ENCODE measurements around the gene OSTF1.

Gene OSTF1

DNA sequence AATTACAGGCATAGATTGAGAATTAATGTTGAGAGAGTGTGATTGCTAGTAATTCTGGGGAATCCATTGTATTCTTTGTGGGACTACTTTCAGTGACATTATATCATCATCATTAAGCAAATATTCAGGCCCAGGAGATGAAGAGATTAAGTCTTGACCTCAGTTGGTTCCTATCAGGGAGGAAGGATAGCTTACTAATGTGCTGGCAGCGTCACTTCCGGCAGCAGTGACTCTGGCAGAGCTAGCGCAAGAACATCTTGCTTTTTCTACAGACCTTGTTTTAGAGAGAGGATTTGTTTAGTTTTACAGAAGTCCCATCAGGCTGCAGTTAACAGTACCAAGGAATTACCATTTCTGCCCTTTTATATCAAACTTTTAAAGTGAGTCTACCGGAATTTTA lies 20.3 kb downstream of the OSTF1 start:
- H3K4me3 ChIP-seq (ENCODE audit: low read depth, low read length), result no peak overlapping the region
- ChIA-PET CTCF (no interaction called here), POLR2A (no interaction called here)
- no peak for DNase-seq (ENCODE audit: low read depth, low spot score)
- TF ChIP-seq, protein P1, sequence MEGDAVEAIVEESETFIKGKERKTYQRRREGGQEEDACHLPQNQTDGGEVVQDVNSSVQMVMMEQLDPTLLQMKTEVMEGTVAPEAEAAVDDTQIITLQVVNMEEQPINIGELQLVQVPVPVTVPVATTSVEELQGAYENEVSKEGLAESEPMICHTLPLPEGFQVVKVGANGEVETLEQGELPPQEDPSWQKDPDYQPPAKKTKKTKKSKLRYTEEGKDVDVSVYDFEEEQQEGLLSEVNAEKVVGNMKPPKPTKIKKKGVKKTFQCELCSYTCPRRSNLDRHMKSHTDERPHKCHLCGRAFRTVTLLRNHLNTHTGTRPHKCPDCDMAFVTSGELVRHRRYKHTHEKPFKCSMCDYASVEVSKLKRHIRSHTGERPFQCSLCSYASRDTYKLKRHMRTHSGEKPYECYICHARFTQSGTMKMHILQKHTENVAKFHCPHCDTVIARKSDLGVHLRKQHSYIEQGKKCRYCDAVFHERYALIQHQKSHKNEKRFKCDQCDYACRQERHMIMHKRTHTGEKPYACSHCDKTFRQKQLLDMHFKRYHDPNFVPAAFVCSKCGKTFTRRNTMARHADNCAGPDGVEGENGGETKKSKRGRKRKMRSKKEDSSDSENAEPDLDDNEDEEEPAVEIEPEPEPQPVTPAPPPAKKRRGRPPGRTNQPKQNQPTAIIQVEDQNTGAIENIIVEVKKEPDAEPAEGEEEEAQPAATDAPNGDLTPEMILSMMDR (IDR thresholded peaks at IDR 0.05; ENCODE audit: insufficient read depth, low read length, missing control alignments), result no peak

DNA sequence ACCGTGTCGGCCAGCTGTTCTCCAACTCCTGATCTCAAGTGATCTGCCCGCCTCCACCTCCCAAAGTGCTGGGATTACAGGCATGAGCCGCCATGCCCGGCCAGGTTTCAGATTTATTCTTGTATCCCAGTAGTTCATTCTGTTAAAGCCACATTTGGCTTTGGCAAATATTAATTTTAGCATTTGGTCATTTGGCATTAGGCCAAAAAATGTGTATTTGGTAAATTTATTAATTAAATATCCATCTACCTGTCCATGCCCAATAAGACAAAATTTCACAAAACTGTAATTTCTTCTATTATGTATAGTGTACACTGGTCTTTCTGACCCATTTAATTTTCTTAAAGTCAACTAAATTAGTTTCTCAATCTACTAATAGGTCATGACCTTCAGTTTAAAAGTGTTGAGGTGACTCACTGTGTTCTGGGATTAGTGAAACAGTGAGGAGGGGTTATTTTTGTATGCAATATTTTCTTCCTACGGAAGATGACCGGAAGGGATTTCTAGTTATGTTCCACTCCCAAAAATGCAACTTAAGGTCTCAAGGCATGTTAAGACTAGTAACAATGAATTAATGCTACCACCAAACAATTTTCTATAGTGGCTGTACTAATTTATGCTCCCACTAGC lies 21.0 kb downstream of the OSTF1 start:
- CTCF ChIA-PET, result no interaction called here
- TF ChIP-seq, protein P1 (IDR thresholded peaks at IDR 0.05; ENCODE audit: insufficient read depth, low read length, missing control alignments), result no peak

DNA sequence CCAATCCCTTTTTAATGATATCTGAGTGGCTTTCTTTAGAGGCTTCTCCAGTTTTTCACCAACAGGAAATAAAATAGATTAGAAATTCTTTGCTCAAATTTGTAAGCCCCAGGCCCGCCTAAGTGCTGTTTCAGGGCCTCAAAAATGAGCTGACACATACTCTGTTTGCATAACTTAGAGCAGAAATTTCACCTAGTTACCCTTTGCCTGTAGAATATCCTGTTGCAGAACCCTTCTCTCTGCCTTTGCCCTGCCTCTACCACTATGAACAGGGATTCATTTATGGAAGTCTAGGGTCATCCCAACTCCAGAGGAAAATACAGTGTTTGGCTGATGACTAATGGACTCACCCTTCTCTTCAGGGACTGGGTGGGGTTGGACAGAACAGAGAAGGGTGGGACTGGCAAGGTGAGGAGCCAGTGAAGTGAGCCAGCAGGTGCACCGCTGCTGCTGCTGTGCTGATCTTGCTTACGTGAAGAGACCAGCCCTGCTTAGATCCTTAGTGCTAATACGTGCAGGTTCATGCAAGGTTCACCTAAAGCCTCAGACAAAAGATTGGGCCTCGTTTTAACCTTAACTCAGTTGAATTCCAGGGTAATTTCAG lies 22.8 kb downstream of the OSTF1 start:
- ChIA-PET CTCF (no interaction called here), POLR2A (no interaction called here)
- DNase-seq (ENCODE audit: low read depth, low spot score), result no peak
- TF ChIP-seq, protein P1 (IDR thresholded peaks at IDR 0.05; ENCODE audit: insufficient read depth, low read length, missing control alignments), result no peak
- no peak overlapping the region for H3K4me3 ChIP-seq (ENCODE audit: low read depth, low read length)

More for the DNA sequence above, 21.0 kb downstream of the OSTF1 start:
- no peak for DNase-seq (ENCODE audit: low read depth, low spot score)
- no peak overlapping the region for H3K4me3 ChIP-seq (ENCODE audit: low read depth, low read length)
- POLR2A ChIA-PET, result no interaction called here

DNA sequence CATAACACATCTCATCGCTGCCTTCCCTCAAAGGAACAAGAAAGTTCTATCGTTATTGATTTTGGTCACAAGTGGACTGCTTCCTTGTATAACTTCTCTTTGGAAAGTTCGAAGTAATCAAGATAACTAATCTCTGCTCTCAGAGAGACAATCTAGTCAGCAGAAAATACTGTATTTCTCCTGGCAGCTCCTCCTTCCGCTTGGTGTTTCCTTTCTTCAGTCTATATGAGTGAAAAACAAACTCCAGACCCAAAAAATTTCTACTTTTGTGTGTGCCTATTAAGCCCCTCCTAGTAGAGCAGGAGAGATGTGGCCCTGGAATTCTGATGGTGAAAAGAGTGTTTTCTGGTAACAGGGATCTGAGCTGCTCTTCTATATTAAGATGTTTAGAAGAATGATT lies 24.5 kb downstream of the OSTF1 start:
- no peak for DNase-seq (ENCODE audit: low read depth, low spot score)
- ChIA-PET CTCF (no interaction called here), POLR2A (no interaction called here)
- TF ChIP-seq, protein P1 (IDR thresholded peaks at IDR 0.05; ENCODE audit: insufficient read depth, low read length, missing control alignments), result no peak
- H3K4me3 ChIP-seq (ENCODE audit: low read depth, low read length), result no peak overlapping the region

DNA sequence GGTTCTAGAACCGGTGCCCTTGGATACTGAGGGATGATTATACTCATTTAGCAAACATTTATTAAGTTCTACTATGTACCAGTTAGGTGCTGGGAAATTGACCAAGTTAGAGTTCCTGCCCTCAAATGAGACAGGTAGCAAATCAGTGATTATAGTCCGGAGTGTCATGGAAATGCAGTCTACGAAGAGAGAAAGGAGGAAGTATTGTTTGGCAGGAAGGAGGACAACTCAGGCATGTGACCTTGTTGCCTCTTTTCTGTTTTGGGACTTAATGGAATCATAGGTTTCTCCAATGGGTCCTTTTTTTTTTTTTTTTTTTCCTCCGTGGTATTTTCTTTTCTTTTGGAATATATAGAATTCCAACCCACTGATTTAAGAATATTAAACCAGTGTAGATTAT lies 28.0 kb downstream of the OSTF1 start:
- no peak for DNase-seq (ENCODE audit: low read depth, low spot score)
- ChIA-PET POLR2A (no interaction called here), CTCF (no interaction called here)
- no peak overlapping the region for H3K4me3 ChIP-seq (ENCODE audit: low read depth, low read length)
- TF ChIP-seq, protein P1 (IDR thresholded peaks at IDR 0.05; ENCODE audit: insufficient read depth, low read length, missing control alignments), result no peak

DNA sequence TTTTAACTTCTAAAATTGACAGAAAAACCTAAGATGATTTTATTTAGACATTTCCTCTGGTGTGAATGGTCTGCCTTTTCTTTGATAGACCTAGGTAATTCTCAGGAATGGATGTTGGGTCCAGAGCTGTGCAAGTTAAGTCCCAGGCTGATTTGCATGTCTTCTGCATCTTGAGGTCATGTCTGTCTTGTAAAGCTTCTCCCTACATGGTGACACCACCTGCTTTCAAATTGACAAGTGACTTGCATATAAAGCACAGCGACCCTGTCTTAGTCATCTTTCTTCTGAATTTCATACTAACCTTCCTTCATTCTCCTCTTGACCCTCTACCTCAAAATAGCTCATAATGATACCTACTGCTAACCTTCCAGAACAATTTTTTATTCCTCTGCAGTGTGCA lies 29.2 kb downstream of the OSTF1 start:
- TF ChIP-seq, protein P1 (IDR thresholded peaks at IDR 0.05; ENCODE audit: insufficient read depth, low read length, missing control alignments), result no peak
- DNase-seq (ENCODE audit: low read depth, low spot score), result no peak
- H3K4me3 ChIP-seq (ENCODE audit: low read depth, low read length), result no peak overlapping the region
- ChIA-PET POLR2A (no interaction called here), CTCF (no interaction called here)
